IMR-90 (cell line): ENCODE measurements around the gene ARSB. TPM values are rescaled to one million over a fixed set of nuclear protein-coding genes. Genes with fewer than 3 reads are reported as not detected.

Source experiments
- ATAC-seq: fragments of 200-7000 bp; cut with Tn5 transposase; 2 replicates; pipeline ENCODE4 v1.9.1; 2020; ENCODE audit warnings: low read depth, mild to moderate bottlenecking, moderate library complexity
- BruUV-seq: library from RNA; stranded (reverse); fragments of 400-500 nt; replicated peaks from 2 replicates; lab custom pipeline; 2021; lab: Mats Ljungman, UMichigan
- CTCF ChIA-PET: fragments of 300-600 bp; formaldehyde crosslinking; extraction: SDS; loops from one replicate; lab custom pipeline; 2021; ENCODE audit warnings: antibody characterized with exemption; lab: Yijun Ruan, JAX
- POLR2A ChIA-PET: fragments of 300-600 bp; sonication (Branson Sonifier 250); formaldehyde crosslinking; loops from one replicate; lab custom pipeline; 2022; ENCODE audit warnings: antibody characterized with exemption; ENCODE audit not compliant: unreplicated experiment; lab: Charles Lee
- DNase-seq: peaks from one replicate; pipeline ENCODE4 v3.0.0; 2013
- H2AFZ ChIP-seq: replicated peaks from 2 replicates; pipeline ENCODE3; 2013; ENCODE audit warnings: low read length, mild to moderate bottlenecking; ENCODE audit not compliant: poor library complexity
- H2AK5ac ChIP-seq: 2 replicates; pipeline ENCODE4 v1.6.1; 2013; ENCODE audit warnings: low read depth, low read length, inconsistent platforms
- H2AK9ac ChIP-seq: replicated peaks from 2 replicates; pipeline ENCODE3; 2013; ENCODE audit warnings: mild to moderate bottlenecking, low read depth, low read length, moderate library complexity; ENCODE audit not compliant: poor library complexity
- H2BK120ac ChIP-seq: 2 replicates; pipeline ENCODE4 v1.6.1; 2013; ENCODE audit warnings: low read depth, low read length, inconsistent platforms
- H2BK15ac ChIP-seq: 3 replicates; pipeline ENCODE4 v1.6.1; 2013; ENCODE audit warnings: low read depth, low read length, inconsistent platforms
- H2BK20ac ChIP-seq: 2 replicates; pipeline ENCODE4 v1.6.1; 2013; ENCODE audit warnings: low read depth, mild to moderate bottlenecking, inconsistent platforms, low read length, moderate library complexity
- H2BK5ac ChIP-seq: 2 replicates; pipeline ENCODE4 v1.6.1; 2013; ENCODE audit warnings: mild to moderate bottlenecking, low read depth, low read length, inconsistent platforms; ENCODE audit not compliant: poor library complexity, severe bottlenecking
- H3K14ac ChIP-seq: replicated peaks from 2 replicates; pipeline ENCODE4 v1.6.1; 2013; ENCODE audit warnings: low read depth, low read length, inconsistent platforms
- H3K18ac ChIP-seq: 2 replicates; pipeline ENCODE4 v1.6.1; 2013; ENCODE audit warnings: low read depth, low read length, control low read depth
- H3K23ac ChIP-seq: 2 replicates; pipeline ENCODE4 v1.6.1; 2013; ENCODE audit warnings: low read depth, low read length, inconsistent platforms
- H3K27ac ChIP-seq: 2 replicates; pipeline ENCODE4 v1.5.1; 2013; ENCODE audit warnings: mild to moderate bottlenecking, control low read depth, low read length; ENCODE audit not compliant: insufficient read depth
- H3K27me3 ChIP-seq: 2 replicates; pipeline ENCODE4 v1.6.1; 2013; ENCODE audit warnings: low read length; ENCODE audit not compliant: control insufficient read depth, insufficient read depth
- H3K36me3 ChIP-seq: 2 replicates; pipeline ENCODE4 v1.6.1; 2013; ENCODE audit warnings: low read length, mixed read lengths; ENCODE audit not compliant: control insufficient read depth, insufficient read depth
- H3K4ac ChIP-seq: 2 replicates; pipeline ENCODE4 v1.6.1; 2013; ENCODE audit warnings: low read depth, low read length, inconsistent platforms
- H3K4me1 ChIP-seq: 2 replicates; pipeline ENCODE4 v1.6.1; 2013; ENCODE audit warnings: low read length, mixed read lengths; ENCODE audit not compliant: control insufficient read depth, insufficient read depth
- H3K4me2 ChIP-seq: 2 replicates; pipeline ENCODE4 v1.6.1; 2013; ENCODE audit warnings: low read depth, mild to moderate bottlenecking, control low read depth, low read length, moderate library complexity
- H3K4me3 ChIP-seq: 2 replicates; pipeline ENCODE4 v1.5.1; 2013; ENCODE audit warnings: low read depth, mild to moderate bottlenecking, control low read depth, low read length, moderate library complexity; ENCODE audit not compliant: insufficient read depth
- H3K56ac ChIP-seq: 2 replicates; pipeline ENCODE4 v1.6.1; 2013; ENCODE audit warnings: low read length, inconsistent platforms; ENCODE audit not compliant: insufficient read depth; ENCODE audit errors: extremely low read depth
- H3K79me1 ChIP-seq, 2 experiments: 2 replicates each; pipeline ENCODE4 v1.6.1; 2013; ENCODE audit warnings: low read length in 2 of 2, inconsistent platforms in 1 of 2, low read depth in 1 of 2
- H3K9ac ChIP-seq: 2 replicates; pipeline ENCODE4 v1.6.1; 2013; ENCODE audit warnings: low read depth, low read length, control low read depth
- H3K9me1 ChIP-seq: 2 replicates; pipeline ENCODE4 v1.6.1; 2013; ENCODE audit warnings: low read length, inconsistent platforms; ENCODE audit not compliant: insufficient read depth
- H3K9me3 ChIP-seq: 2 replicates; pipeline ENCODE4 v1.6.1; 2013; ENCODE audit warnings: low read length; ENCODE audit not compliant: control insufficient read depth, insufficient read depth
- H4K20me1 ChIP-seq: 2 replicates; pipeline ENCODE4 v1.6.1; 2013; ENCODE audit warnings: low read length, inconsistent platforms; ENCODE audit not compliant: insufficient read depth
- H4K5ac ChIP-seq: 2 replicates; pipeline ENCODE4 v1.6.1; 2013; ENCODE audit warnings: mild to moderate bottlenecking, low read depth, low read length, control low read depth
- H4K8ac ChIP-seq, 2 experiments: 2 replicates each; pipeline ENCODE4 v1.6.1; 2013; ENCODE audit warnings: low read depth in 2 of 2, low read length in 2 of 2, control low read depth in 1 of 2, inconsistent platforms in 1 of 2
- H4K91ac ChIP-seq: 2 replicates; pipeline ENCODE4 v1.6.1; 2013; ENCODE audit warnings: low read depth, low read length, inconsistent platforms; ENCODE audit not compliant: insufficient read depth
- BHLHE40 ChIP-seq: fragments of 150-350 bp; IDR thresholded peaks from 2 replicates; pipeline ENCODE4 v1.6.1; 2016; ENCODE audit warnings: mild to moderate bottlenecking, low read depth, low read length
- CEBPB ChIP-seq: IDR thresholded peaks from 2 replicates; pipeline ENCODE4 v1.6.1; 2012; ENCODE audit warnings: low read depth, low read length, improper control_type of control experiment
- CTCF ChIP-seq: conservative IDR thresholded peaks from 2 replicates; pipeline ENCODE4 v1.5.1; 2012; ENCODE audit warnings: mild to moderate bottlenecking, low read depth, low read length, improper control_type of control experiment
- MAFK ChIP-seq: IDR thresholded peaks from 2 replicates; pipeline ENCODE4 v1.6.1; 2012; ENCODE audit warnings: low read depth, low read length, improper control_type of control experiment
- MAZ ChIP-seq: IDR thresholded peaks from 2 replicates; pipeline ENCODE4 v1.6.1; 2012; ENCODE audit warnings: low read depth, mild to moderate bottlenecking, low read length, improper control_type of control experiment, moderate library complexity, borderline replicate concordance
- MXI1 ChIP-seq: IDR thresholded peaks from 2 replicates; pipeline ENCODE4 v1.6.1; 2012; ENCODE audit warnings: low read depth, mild to moderate bottlenecking, low read length, moderate library complexity, borderline replicate concordance
- NFE2L2 ChIP-seq: fragments of 150-350 bp; IDR thresholded peaks from 2 replicates; pipeline ENCODE4 v1.6.1; 2016; ENCODE audit warnings: low read depth, mild to moderate bottlenecking, low read length
- POLR2A ChIP-seq: IDR thresholded peaks from 2 replicates; pipeline ENCODE4 v1.6.1; 2012; ENCODE audit warnings: mild to moderate bottlenecking, low read depth, low read length
- RCOR1 ChIP-seq: IDR thresholded peaks from 2 replicates; pipeline ENCODE4 v1.6.1; 2012; ENCODE audit warnings: mild to moderate bottlenecking, low read length, improper control_type of control experiment; ENCODE audit not compliant: insufficient replicate concordance
- RFX5 ChIP-seq: IDR thresholded peaks from 2 replicates; pipeline ENCODE4 v1.8.0; 2012; ENCODE audit warnings: low read depth, mild to moderate bottlenecking, low read length, moderate library complexity
- SMC3 ChIP-seq: fragments of 150-350 bp; IDR thresholded peaks from 2 replicates; pipeline ENCODE4 v1.6.1; 2016; ENCODE audit warnings: low read depth, mild to moderate bottlenecking, antibody characterized with exemption, low read length, moderate library complexity
- USF2 ChIP-seq: fragments of 150-350 bp; IDR thresholded peaks from 2 replicates; pipeline ENCODE4 v1.6.1; 2017; ENCODE audit warnings: mild to moderate bottlenecking, antibody characterized with exemption, low read length, low read depth
- WGBS, 2 experiments: methylation state at CpG; one replicate each; pipeline versions ENCODE4 v1.1.5 to v1.1.7; 2013; ENCODE audit warnings: missing lambda C conversion rate in 2 of 2; ENCODE audit not compliant: insufficient read length in 1 of 2; ENCODE audit errors: extremely low coverage in 2 of 2; 5-methylcytosine and 5-hydroxymethylcytosine counted together
- dilution Hi-C: fragments of 300-500 bp; cut with HindIII; formaldehyde crosslinking; loops from one replicate; pipeline ENCODE4 v1.14.3; 2018; ENCODE audit warnings: low sequenced_read_pairs; ENCODE audit not compliant: unreplicated experiment
- in situ Hi-C: fragments of 300-500 bp; cut with MboI; formaldehyde crosslinking; loops from 3 replicates; pipeline ENCODE4 v1.14.3; 2019; ENCODE audit warnings: low sequenced_read_pairs, inconsistent platforms, mixed read lengths
- intact Hi-C: fragments of 100-400 bp; cut with micrococcal nuclease; formaldehyde crosslinking; loops from 2 replicates; pipeline ENCODE4 v1.10.0; 2022
- polyA plus RNA-seq, 3 experiments: library from polyadenylated mRNA; depleted of rRNA; stranded (reverse); fragments of >200 nt; gene quantifications; 2 replicates each; pipeline ENCODE4 v1.2.3, GENCODE V29; 2012; ENCODE audit warnings: low replicate concordance in 1 of 3
- total RNA-seq: library from RNA; depleted of rRNA; stranded (reverse); fragments of >200 nt; gene quantifications from 2 replicates; pipeline ENCODE4 v1.2.3, GENCODE V29; 2012

The ARSB gene
- total and polyA plus RNA-seq, 2 of the 4 experiments (the other 2 are of a cell fraction), result 16.0 to 16.3 TPM

- DNase-seq (no peak), ATAC-seq (no peak)
- Histone ChIP-seq H2BK120ac (no peak overlapping the region), H3K18ac (no peak overlapping the region), H3K27me3 (0 out of 2 replicates have a peak, but pooled peaks cover 1% of the 10 kb centered on the region), H4K8ac (no peak overlapping the region), H3K14ac (no peak overlapping the region), H2BK5ac (no peak overlapping the region), H3K4me2 (no peak overlapping the region), H3K4me1 (no peaks in the 10 kb centered on the region), H3K9me3 (peaks cover 1% of the 10 kb centered on the region; the same call in 1 of the 2 replicates), H4K91ac (no peak overlapping the region), H4K20me1 (no peaks in the 10 kb centered on the region), H2BK15ac (no peak overlapping the region), H2AFZ (no peak overlapping the region), H4K5ac (no peak overlapping the region), H3K4me3 (no peak overlapping the region), H2AK9ac (no peak overlapping the region), H3K9me1 (no peaks in the 10 kb centered on the region), H2BK20ac (no peak overlapping the region), H3K27ac (no peak overlapping the region), H3K4ac (no peak overlapping the region), H3K23ac (no peak overlapping the region), H3K36me3 (no peaks in the 10 kb centered on the region), H3K79me1 (no peaks in the 10 kb centered on the region), H3K56ac (no peak overlapping the region), H3K9ac (no peak overlapping the region), H2AK5ac (no peak overlapping the region)
- dilution Hi-C loops (no loop called here), in situ Hi-C loops (no loop called here), intact Hi-C loops (no loop called here)
- POLR2A ChIA-PET, result no interaction called here
- no peak for TF ChIP-seq RFX5
- TF ChIP-seq NFE2L2, result no peak
- TF ChIP-seq CEBPB, result no peak
- no peak for TF ChIP-seq MXI1
- no peak for TF ChIP-seq CTCF
- TF ChIP-seq USF2, result no peak
- TF ChIP-seq SMC3, result no peak
- no peak for TF ChIP-seq RCOR1
- no peak for TF ChIP-seq MAZ
- TF ChIP-seq BHLHE40, result no peak
- TF ChIP-seq MAFK, result no peak
- no peak for TF ChIP-seq POLR2A
- no CpG with 5 or more reads among the region's 4 CpGs for whole genome bisulfite sequencing, 2 experiments
- no TSS peak for BruUV-seq
- CTCF ChIA-PET, result no interaction called here
These were observed 249.2 kb downstream of the ARSB start for GRCh38 chr5:78735834-78736463.
